KBM-7 (cell line): ENCODE results near the gene DDX52.
A peak's percentile ranks its signal among the peaks of the same experiment; 100 is the strongest.
"Not testable (repeated sequence)": the region's sequence is repeated elsewhere in the genome, so short reads cannot be mapped to it uniquely, and the experiment has no call there.

Experiments
- DNase-seq: peaks from one replicate; pipeline ENCODE4 v3.0.0-alpha.2; 2015
- in situ Hi-C: fragments of 300-500 bp; cut with MboI; formaldehyde crosslinking; loops from 2 replicates; pipeline ENCODE4 v1.14.3; 2020; ENCODE audit warnings: low sequenced_read_pairs, low pct_unique_long_range_greater_than_20kb, mixed read lengths

Gene DDX52

GRCh38 chr17:37643118-37643766, at the start of gene DDX52:
DDX52 (minus strand) TSS chr17:37643446; CDS start chr17:37643420, 26 bp downstream.
- in situ Hi-C loops, result no loop called here
- DNase-seq, result peak; percentile 84

- in situ Hi-C loops, result no loop called here
- peak; percentile 8 for DNase-seq
Measured at GRCh38 chr17:37691807-37692206, 48.6 kb upstream of the DDX52 start.

GRCh38 chr17:37689317-37689716, 46.1 kb upstream of the DDX52 start:
- no peak for DNase-seq
- in situ Hi-C loops, result no loop called here

- in situ Hi-C loops, result no loop called here
- no peak for DNase-seq
Measured at GRCh38 chr17:37683454-37683984, 40.3 kb upstream of the DDX52 start.

- in situ Hi-C loops, result no loop called here
- no peak for DNase-seq
Measured at GRCh38 chr17:37682007-37682406, 38.8 kb upstream of the DDX52 start.

GRCh38 chr17:37679995-37680394, 36.7 kb upstream of the DDX52 start:
- DNase-seq, in situ Hi-C loops: not testable (repeated sequence)

- in situ Hi-C loops, result no loop called here
- DNase-seq, result no peak
Measured at GRCh38 chr17:37678036-37678435, 34.8 kb upstream of the DDX52 start.

GRCh38 chr17:37677021-37677420, 33.8 kb upstream of the DDX52 start:
- DNase-seq, result no peak
- in situ Hi-C loops, result no loop called here

GRCh38 chr17:37676115-37676925, 33.1 kb upstream of the DDX52 start:
- DNase-seq, result peak; percentile 91
- in situ Hi-C loops, result no loop called here

- no peak for DNase-seq
Measured at GRCh38 chr17:37674511-37674910, 31.3 kb upstream of the DDX52 start.

GRCh38 chr17:37673386-37673785, 30.1 kb upstream of the DDX52 start:
- in situ Hi-C loops, result no loop called here
- DNase-seq, result no peak

More at GRCh38 chr17:37674511-37674910, 31.3 kb upstream of the DDX52 start:
- in situ Hi-C loops, result no loop called here

GRCh38 chr17:37672548-37673078, 29.4 kb upstream of the DDX52 start:
- in situ Hi-C loops, result no loop called here
- DNase-seq, result no peak

GRCh38 chr17:37671824-37672547, 28.7 kb upstream of the DDX52 start:
- in situ Hi-C loops, result no loop called here

GRCh38 chr17:37671028-37671823, 28.0 kb upstream of the DDX52 start:
- in situ Hi-C loops, result no loop called here
- no peak for DNase-seq

More at GRCh38 chr17:37671824-37672547, 28.7 kb upstream of the DDX52 start:
- no peak for DNase-seq

- in situ Hi-C loops, result no loop called here
- DNase-seq, result no peak
Measured at GRCh38 chr17:37667039-37667438, 23.8 kb upstream of the DDX52 start.

- no peak for DNase-seq
- in situ Hi-C loops, result no loop called here
Measured at GRCh38 chr17:37664214-37664613, 21.0 kb upstream of the DDX52 start.

- in situ Hi-C loops, result no loop called here
- no peak for DNase-seq
Measured at GRCh38 chr17:37662353-37662752, 19.1 kb upstream of the DDX52 start.

- no peak for DNase-seq
- in situ Hi-C loops, result no loop called here
Measured at GRCh38 chr17:37661400-37662014, 18.3 kb upstream of the DDX52 start.
